Upper lobe of left lung (tissue), 6 donors: ENCODE measurements around the gene OR52E4. TPM values are rescaled to one million over a fixed set of nuclear protein-coding genes. Genes with fewer than 3 reads are reported as not detected.

Source experiments
- ATAC-seq, 2 donors: fragments of 200-7000 bp; cut with Tn5 transposase; one replicate each; pipeline ENCODE4 v1.9.1; 2022; ENCODE audit warnings: mild to moderate bottlenecking in 2 of 2, moderate library complexity in 2 of 2; ENCODE audit not compliant: low FRiP score in 2 of 2
- DNase-seq, 2 donors: peaks; one replicate each; pipeline ENCODE4 v3.0.0-alpha.2; 2019 to 2020
- H3K27ac ChIP-seq, 4 donors: fragments of 200-600 bp; sonication (generic); one replicate each; pipeline ENCODE4 v1.5.1; 2016 to 2019
- H3K27me3 ChIP-seq, 4 donors: fragments of 200-600 bp; sonication (generic); one replicate each; pipeline ENCODE4 v1.5.1; 2017 to 2019
- H3K36me3 ChIP-seq, 4 donors: fragments of 200-600 bp; sonication (generic); one replicate each; pipeline ENCODE4 v1.5.1; 2016 to 2019
- H3K4me1 ChIP-seq, 4 donors: fragments of 200-600 bp; sonication (generic); one replicate each; pipeline ENCODE4 v1.5.1; 2018 to 2019
- H3K4me3 ChIP-seq, 4 donors: fragments of 200-600 bp; sonication (generic); one replicate each; pipeline ENCODE4 v1.5.1; 2017 to 2019; ENCODE audit warnings: mild to moderate bottlenecking in 2 of 4, moderate library complexity in 1 of 4
- H3K9me3 ChIP-seq, 4 donors: fragments of 200-600 bp; sonication (generic); one replicate each; pipeline ENCODE4 v1.5.1; 2018 to 2019
- CTCF ChIP-seq, 6 experiments: fragments of 450-650 bp in 4 of 6; fragments of 200-600 bp in 2 of 6; sonication (generic) in 2 of 6; IDR thresholded peaks; one replicate each; pipeline ENCODE4 v1.5.1; 2016 to 2019; ENCODE audit warnings: antibody characterized with exemption in 6 of 6
- EP300 ChIP-seq, 4 donors: sonication (generic); formaldehyde crosslinking; IDR thresholded peaks; one replicate each; pipeline ENCODE4 v1.5.1; 2017; ENCODE audit warnings: antibody characterized with exemption in 4 of 4, control low read depth in 2 of 4
- POLR2A ChIP-seq, 4 donors: fragments of 450-650 bp; IDR thresholded peaks; one replicate each; pipeline ENCODE4 v1.5.1; 2016 to 2017; ENCODE audit warnings: antibody characterized with exemption in 4 of 4, mild to moderate bottlenecking in 2 of 4
- POLR2AphosphoS5 ChIP-seq, 2 donors: sonication (generic); formaldehyde crosslinking; IDR thresholded peaks; one replicate each; pipeline ENCODE4 v1.5.1; 2017; ENCODE audit warnings: antibody characterized with exemption in 2 of 2
- WGBS, 2 donors: methylation state at CpG; one replicate each; pipeline ENCODE4 v1.1.5; 2017 to 2018; 5-methylcytosine and 5-hydroxymethylcytosine counted together
- total RNA-seq, 6 donors: library from RNA; depleted of rRNA in 4 of 6; stranded (reverse); fragments of >200 nt in 4 of 6; gene quantifications; one replicate each; pipeline versions ENCODE4 v1.1.0 to v1.2.1, GENCODE V29; 2016 to 2021
- donor health status: DM: no; HTN: no; CAD: no; lungs with moderate emphysema.
- donor health status: DM: no; HTN: yes; CAD: no; lungs with severe emphysema.

Gene OR52E4
- total RNA-seq, 6 donors from 2014 or later: not detected

GRCh38 chr11:5892908-5893307, 12.5 kb downstream of the OR52E4 start, which contains the start of gene OR52E5:
Gene OR52E5, plus strand, starts transcription at chr11:5893208. Its CDS starts 7,569 bp downstream, at chr11:5900777.
- H3K36me3 ChIP-seq: no peaks in the 10 kb centered on the region
- WGBS, 2 donors: 84 to 88% methylated on average over 3 of the region's 3 CpGs
- no peaks in the 10 kb centered on the region for H3K27me3 ChIP-seq
- no peaks in the 10 kb centered on the region for H3K4me1 ChIP-seq
- H3K9me3 ChIP-seq: no peaks in the 10 kb centered on the region
- no peak within 1 kb of the TSS for H3K27ac ChIP-seq
- no peak for DNase-seq
- TF ChIP-seq POLR2A (IDR thresholded peaks at IDR 0.05) (no peak), CTCF (IDR thresholded peaks at IDR 0.05) (no peak), EP300 (IDR thresholded peaks at IDR 0.05) (no peak), POLR2AphosphoS5 (IDR thresholded peaks at IDR 0.05) (no peak)
- no peak for ATAC-seq
- no peak within 1 kb of the TSS for H3K4me3 ChIP-seq

GRCh38 chr11:5899534-5899933, 19.1 kb downstream of the OR52E4 start:
- 76 to 83% methylated on average over 2 of the region's 2 CpGs for WGBS, 2 donors
- Histone ChIP-seq H3K4me3 (no peak overlapping the region), H3K9me3 (no peaks in the 10 kb centered on the region), H3K36me3 (no peaks in the 10 kb centered on the region), H3K4me1 (no peaks in the 10 kb centered on the region), H3K27me3 (no peaks in the 10 kb centered on the region), H3K27ac (no peak overlapping the region)
- TF ChIP-seq CTCF (IDR thresholded peaks at IDR 0.05): no peak
- no peak for TF ChIP-seq EP300 (IDR thresholded peaks at IDR 0.05)
- DNase-seq (no peak), ATAC-seq (no peak)

- H3K9me3 ChIP-seq: peaks cover 0 to 6% (median 0%) of the 10 kb centered on the region in 4 donors
- TF ChIP-seq POLR2A (IDR thresholded peaks at IDR 0.05) (no peak), CTCF (IDR thresholded peaks at IDR 0.05) (no peak), POLR2AphosphoS5 (IDR thresholded peaks at IDR 0.05) (no peak), EP300 (IDR thresholded peaks at IDR 0.05) (no peak)
- H3K4me3 ChIP-seq: no peak overlapping the region
- H3K27me3 ChIP-seq: no peaks in the 10 kb centered on the region
- no peaks in the 10 kb centered on the region for H3K36me3 ChIP-seq
- no peak overlapping the region for H3K27ac ChIP-seq
- ATAC-seq: no peak
- 86 to 100% methylated on average over 1 to 2 of the region's 2 CpGs for WGBS, 2 donors
- DNase-seq: no peak
- no peaks in the 10 kb centered on the region for H3K4me1 ChIP-seq
These were observed 30.1 kb downstream of the OR52E4 start for GRCh38 chr11:5910540-5910939.

- Histone ChIP-seq H3K27me3 (no peaks in the 10 kb centered on the region), H3K9me3 (peaks cover 0 to 2% (median 0%) of the 10 kb centered on the region in 4 donors), H3K4me3 (no peak overlapping the region), H3K36me3 (no peaks in the 10 kb centered on the region), H3K4me1 (no peaks in the 10 kb centered on the region), H3K27ac (no peak overlapping the region)
- DNase-seq: no peak
- TF ChIP-seq EP300 (IDR thresholded peaks at IDR 0.05): no peak
- TF ChIP-seq POLR2A (IDR thresholded peaks at IDR 0.05): no peak
- no peak for TF ChIP-seq CTCF (IDR thresholded peaks at IDR 0.05)
- TF ChIP-seq POLR2AphosphoS5 (IDR thresholded peaks at IDR 0.05): no peak
- WGBS, 2 donors: 50 to 78% methylated on average over 1 to 2 of the region's 2 CpGs
- ATAC-seq: no peak
These were observed 42.5 kb downstream of the OR52E4 start for GRCh38 chr11:5922749-5923426.

DNA sequence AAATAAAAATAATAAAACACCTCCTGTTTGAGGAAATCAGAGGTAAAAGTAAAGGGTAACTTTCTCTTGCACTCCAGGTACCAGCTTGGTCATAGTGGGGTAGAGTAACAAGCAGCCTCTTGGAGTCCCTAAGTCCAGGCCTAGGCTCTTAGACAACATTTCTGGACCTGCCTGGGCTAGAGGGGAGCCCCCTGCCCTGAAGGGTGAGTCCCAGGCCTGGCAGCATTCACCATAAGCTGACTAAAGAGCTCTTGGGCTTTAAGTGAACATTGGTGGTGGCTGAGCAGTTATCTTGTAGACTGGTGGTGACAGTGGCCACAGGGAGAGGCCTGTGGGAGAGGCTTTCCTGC, 43.0 kb downstream of the OR52E4 start:
- TF ChIP-seq EP300 (IDR thresholded peaks at IDR 0.05) (no peak), CTCF (IDR thresholded peaks at IDR 0.05) (no peak), POLR2A (IDR thresholded peaks at IDR 0.05) (no peak), POLR2AphosphoS5 (IDR thresholded peaks at IDR 0.05) (no peak)
- Histone ChIP-seq H3K27me3 (no peaks in the 10 kb centered on the region), H3K36me3 (no peaks in the 10 kb centered on the region), H3K4me3 (no peak overlapping the region), H3K9me3 (peaks cover 0 to 2% (median 0%) of the 10 kb centered on the region in 4 donors), H3K4me1 (no peaks in the 10 kb centered on the region), H3K27ac (no peak overlapping the region)
- DNase-seq (no peak), ATAC-seq (no peak)
